ENCODE measurements around the gene RAB3C.

DNA sequence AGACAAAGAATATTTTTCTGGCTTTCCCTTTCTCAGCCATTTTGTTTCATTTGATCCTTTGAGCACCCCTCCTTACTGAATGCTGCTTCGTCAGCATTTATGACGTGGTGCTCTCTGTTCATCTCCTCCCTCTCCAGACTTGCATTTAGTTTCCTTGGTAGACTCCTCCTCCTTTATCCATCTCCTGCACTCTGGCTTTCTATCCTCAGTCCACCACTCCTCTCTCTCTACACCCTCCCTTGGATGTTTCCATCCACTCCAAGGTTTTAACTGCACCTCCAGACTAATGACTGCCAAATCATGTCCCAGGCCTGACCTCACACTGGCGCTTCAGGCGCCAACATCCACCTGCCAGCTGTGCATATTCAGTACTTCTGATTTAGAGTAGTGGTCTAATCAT is 245.4 kb downstream of the RAB3C start:
- no peak for TF ChIP-seq EP300 (IDR thresholded peaks at IDR 0.05)
- no peak for TF ChIP-seq CTCF (IDR thresholded peaks at IDR 0.05)
- no peak for TF ChIP-seq POLR2A (IDR thresholded peaks at IDR 0.05)
